ENCODE data around the gene AGPAT3.

DNA sequence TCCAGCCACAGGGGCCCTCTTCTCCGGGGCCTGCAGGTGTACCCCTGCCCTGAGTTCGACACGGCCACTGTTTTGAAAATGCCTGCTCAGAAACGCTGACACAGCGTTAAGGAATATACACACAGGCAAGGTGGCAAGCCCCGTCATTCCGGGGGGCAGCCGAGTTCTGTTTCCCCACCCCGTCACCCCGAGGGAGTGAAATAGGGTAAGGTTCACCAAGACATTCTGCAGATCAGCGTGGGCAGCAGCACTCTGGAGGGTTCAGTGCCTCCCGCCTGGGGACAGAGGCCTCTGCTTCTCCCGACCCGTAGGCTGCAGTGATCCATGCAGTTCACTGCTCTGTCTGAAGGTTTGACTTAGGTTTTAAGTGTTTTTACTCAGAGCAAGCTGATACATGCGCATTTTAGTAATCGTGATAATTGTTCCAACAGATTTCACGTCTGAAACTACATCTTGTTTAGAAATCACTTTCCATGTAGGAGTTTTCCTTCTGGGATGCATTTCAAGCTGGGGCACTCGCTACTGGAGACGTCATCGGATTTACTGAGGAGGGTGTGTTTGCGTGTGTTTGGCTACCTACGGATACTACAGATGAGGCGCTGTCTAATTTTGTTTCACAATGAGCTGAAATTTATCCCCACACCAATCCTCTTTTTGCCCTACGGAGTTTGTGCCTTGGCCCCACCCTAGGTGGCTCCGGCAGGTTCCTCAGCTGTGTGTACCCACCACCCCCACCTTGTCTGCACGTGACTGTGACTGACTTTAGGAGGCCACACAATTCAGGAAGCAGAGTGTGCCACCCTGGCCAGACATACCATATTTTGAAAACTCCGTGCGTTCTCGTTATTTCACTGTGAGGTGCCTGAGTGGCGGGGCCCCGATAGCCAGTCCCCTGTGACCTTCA lies 63.5 kb downstream of the AGPAT3 start:
- TF ChIP-seq POLR2A (IDR thresholded peaks at IDR 0.05): no peak
- TF ChIP-seq, protein P1, sequence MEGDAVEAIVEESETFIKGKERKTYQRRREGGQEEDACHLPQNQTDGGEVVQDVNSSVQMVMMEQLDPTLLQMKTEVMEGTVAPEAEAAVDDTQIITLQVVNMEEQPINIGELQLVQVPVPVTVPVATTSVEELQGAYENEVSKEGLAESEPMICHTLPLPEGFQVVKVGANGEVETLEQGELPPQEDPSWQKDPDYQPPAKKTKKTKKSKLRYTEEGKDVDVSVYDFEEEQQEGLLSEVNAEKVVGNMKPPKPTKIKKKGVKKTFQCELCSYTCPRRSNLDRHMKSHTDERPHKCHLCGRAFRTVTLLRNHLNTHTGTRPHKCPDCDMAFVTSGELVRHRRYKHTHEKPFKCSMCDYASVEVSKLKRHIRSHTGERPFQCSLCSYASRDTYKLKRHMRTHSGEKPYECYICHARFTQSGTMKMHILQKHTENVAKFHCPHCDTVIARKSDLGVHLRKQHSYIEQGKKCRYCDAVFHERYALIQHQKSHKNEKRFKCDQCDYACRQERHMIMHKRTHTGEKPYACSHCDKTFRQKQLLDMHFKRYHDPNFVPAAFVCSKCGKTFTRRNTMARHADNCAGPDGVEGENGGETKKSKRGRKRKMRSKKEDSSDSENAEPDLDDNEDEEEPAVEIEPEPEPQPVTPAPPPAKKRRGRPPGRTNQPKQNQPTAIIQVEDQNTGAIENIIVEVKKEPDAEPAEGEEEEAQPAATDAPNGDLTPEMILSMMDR (IDR thresholded peaks at IDR 0.05): no peak

Data from suprapubic skin (tissue), 3 donors.